Coronary artery (tissue), 2 donors: ENCODE data around the gene FOSB.
"Not testable (repeated sequence)": the region's sequence is repeated elsewhere in the genome, so short reads cannot be mapped to it uniquely, and the experiment has no call there.

ENCODE experiments used
- DNase-seq: peaks from one replicate; pipeline ENCODE4 v3.0.0-alpha.2; 2017; ENCODE audit warnings: low spot score
- H3K27ac ChIP-seq, 2 donors: fragments of 200-600 bp; sonication (generic); one replicate each; pipeline ENCODE4 v1.5.1; 2016 to 2019
- H3K4me3 ChIP-seq: fragments of 200-600 bp; sonication (generic); 2 replicates; pipeline ENCODE4 v1.5.1; 2016; ENCODE audit warnings: mild to moderate bottlenecking, moderate library complexity
- TF ChIP-seq, protein P1 (sequence below): fragments of 200-600 bp; sonication (generic); IDR thresholded peaks from one replicate; pipeline ENCODE4 v1.5.1; 2019; ENCODE audit warnings: antibody characterized with exemption

Gene FOSB

DNA sequence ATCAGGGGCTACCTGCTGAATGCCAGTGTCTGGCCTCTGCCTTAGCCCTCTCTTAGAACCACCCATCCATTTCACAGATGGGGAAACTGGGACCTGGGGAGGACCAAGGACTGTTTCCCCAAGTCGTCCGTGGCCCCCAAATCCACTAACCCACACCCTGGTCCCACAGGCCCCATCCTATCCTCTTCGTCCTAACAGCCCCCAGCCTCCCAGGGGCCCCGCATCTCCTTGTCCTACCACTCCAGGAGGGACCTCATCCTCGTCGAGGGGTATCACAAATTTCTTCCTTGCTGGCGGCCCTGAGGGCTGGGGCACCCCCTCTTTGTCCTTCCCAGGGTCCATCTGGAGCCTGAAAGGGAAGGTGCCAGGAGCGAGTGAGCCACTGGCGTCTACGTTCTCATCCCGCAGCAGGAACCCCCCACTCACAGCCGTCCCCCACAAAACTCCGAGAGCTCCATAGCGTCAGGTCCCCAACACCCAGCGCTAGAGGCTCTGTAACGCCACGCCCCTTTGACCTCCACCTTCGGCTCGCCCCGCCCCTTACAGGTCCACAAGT is 44.7 kb upstream of the FOSB start:
- H3K27ac ChIP-seq = peak overlapping the region; percentile 84 to 93
- TF ChIP-seq, protein P1, sequence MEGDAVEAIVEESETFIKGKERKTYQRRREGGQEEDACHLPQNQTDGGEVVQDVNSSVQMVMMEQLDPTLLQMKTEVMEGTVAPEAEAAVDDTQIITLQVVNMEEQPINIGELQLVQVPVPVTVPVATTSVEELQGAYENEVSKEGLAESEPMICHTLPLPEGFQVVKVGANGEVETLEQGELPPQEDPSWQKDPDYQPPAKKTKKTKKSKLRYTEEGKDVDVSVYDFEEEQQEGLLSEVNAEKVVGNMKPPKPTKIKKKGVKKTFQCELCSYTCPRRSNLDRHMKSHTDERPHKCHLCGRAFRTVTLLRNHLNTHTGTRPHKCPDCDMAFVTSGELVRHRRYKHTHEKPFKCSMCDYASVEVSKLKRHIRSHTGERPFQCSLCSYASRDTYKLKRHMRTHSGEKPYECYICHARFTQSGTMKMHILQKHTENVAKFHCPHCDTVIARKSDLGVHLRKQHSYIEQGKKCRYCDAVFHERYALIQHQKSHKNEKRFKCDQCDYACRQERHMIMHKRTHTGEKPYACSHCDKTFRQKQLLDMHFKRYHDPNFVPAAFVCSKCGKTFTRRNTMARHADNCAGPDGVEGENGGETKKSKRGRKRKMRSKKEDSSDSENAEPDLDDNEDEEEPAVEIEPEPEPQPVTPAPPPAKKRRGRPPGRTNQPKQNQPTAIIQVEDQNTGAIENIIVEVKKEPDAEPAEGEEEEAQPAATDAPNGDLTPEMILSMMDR = no peak
- DNase-seq = no peak
- H3K4me3 ChIP-seq = peak overlapping the region; percentile 76

DNA sequence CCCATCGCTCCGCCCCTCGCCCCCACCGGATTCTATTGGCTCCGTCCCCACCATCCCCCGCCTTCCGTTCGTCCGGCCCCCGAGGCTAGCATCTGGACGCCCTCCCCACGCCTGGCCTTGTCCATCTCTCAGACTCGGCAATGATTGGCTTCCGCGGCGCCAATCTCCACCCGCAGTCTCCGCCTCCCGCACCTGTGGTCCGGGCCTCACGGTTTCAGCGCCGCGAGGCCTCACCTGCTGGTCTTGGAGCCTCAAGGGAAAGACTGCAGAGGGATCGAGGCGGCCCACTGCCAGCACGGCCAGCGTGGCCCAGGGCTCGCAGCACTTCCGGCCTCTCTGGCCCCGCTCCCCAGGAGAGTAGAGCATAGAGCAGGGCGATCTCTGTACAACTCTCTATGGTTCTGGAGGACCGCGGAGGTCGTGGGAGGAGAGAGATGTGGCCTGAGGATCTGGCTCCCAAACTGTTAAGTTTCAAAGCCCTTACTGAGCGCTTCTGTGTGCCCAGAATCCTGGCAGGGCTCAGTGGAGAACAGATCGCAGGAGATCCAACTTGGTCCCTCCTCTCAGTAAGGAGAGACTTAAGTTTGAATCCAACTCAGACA is 44.1 kb upstream of the FOSB start, which contains the start of gene ERCC1:
Gene ERCC1, minus strand, starts transcription at position 329 of the 602 bp plus-strand sequence. CDS start 543 bp downstream, outside the sequence.
- peak within 1 kb of the TSS; percentile 76 for H3K4me3 ChIP-seq
- H3K27ac ChIP-seq = peak within 1 kb of the TSS; percentile 84 to 93
- TF ChIP-seq, protein P1 = no peak
- peak; percentile 95 for DNase-seq

DNA sequence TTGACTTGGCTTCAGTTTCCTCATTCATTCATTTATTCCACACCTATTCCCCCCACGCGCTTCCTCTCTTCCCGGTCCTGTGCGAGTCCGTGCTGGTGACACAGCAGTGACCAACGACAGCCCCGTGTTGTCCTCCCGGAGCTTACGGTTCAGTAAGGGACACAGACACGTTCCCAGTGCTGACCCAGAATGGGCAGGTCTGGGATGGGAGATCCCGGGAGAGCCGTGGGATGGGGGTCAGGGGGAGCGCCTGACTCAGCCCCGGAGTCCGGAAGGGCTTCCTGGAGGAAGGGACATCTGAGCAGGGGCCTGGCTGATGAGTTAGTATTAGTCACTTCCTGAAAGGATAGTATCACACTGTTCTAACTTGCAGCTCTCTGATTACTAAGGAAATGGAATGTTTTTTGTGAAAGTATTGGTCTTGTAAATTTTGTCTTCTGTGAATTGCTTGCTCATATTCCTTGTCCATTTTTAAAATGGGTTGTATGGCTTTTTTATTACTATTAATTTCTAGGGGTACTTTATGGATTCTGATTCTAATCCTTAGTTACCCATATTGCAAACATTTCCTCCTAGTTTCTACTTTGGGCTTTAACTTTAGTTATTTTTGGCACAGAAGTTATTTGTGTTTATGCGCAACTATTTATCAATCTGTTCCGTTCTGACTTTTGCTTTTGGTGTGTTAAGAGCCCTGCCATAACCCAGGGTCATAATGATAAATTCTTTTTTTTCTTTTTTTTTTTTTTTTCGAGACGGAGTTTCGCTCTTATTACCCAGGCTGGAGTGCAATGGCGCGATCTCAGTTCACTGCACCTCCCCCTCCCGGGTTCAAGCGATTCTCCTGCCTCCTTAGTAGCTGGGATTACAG is 43.4 kb upstream of the FOSB start:
- H3K4me3 ChIP-seq = peak overlapping the region; percentile 76
- H3K27ac ChIP-seq = peak overlapping the region; percentile 84 to 93
- peak; percentile 92 for DNase-seq
- TF ChIP-seq, protein P1 = no peak

DNA sequence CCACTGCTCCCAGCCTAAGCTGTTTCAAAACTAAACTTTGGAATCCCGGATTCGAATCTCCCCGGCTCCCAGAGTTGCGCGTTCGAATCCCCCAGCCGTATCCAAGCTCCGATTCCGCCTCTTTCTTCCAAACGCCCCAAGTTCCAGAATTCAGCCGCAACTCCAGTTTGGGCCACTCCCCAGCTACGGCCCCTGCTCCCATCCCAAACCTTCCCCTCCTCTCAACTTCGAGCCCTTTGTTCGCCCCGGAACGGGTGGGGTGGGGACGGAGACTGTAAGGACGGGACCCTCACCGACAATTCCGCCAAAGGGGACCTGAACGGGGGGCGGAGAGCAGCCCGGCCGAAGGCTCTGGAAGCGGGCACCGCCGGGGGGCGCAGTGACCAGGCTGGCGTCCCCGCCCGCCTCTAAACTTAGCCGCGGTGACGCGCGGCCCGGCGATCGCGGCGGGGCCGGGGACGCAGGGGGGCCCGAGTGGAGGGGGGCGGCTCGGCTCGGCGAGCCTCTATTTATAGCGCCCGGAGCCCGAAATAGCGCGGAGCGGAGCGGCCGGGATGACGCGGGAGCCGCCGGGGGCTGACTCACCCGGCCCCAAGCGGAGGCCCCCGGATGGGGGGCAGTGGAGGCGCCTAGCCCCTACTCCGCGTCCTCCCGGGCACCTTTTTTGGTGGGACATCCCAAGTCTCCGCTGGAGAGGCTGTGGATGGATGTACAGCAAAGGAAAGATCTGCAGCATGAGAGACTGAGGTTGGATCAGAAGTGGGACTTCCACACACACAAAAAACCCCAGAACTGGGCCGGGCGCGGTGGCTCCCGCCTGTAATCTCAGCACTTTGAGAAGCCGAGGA is 39.2 kb upstream of the FOSB start:
- DNase-seq = peak; percentile 92
- Histone ChIP-seq H3K4me3 (peak overlapping the region; percentile 64), H3K27ac (peak overlapping the region; percentile 87 to 96)
- TF ChIP-seq, protein P1 = no peak

DNA sequence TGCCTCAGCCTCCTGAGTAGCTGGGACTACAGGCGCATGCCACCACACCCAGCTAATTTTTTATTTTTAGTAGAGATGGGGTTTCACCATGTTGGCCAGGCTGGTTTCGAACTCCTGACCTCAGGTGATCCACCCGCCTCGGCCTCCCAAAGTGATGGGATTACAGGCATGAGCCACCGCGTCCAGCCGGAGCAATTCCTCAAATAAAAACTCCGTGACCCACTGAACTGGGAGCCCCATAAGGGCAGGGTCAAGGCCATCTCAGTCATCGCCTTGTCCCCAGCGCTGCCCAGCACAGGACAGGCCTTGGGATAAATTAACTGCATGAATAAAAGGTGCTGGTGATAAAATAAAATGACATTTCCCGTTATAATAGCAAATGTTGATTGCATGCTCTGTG is 37.9 kb upstream of the FOSB start:
- not testable (repeated sequence) for DNase-seq, H3K4me3 ChIP-seq
- peak overlapping the region; percentile 87 to 96 for H3K27ac ChIP-seq

DNA sequence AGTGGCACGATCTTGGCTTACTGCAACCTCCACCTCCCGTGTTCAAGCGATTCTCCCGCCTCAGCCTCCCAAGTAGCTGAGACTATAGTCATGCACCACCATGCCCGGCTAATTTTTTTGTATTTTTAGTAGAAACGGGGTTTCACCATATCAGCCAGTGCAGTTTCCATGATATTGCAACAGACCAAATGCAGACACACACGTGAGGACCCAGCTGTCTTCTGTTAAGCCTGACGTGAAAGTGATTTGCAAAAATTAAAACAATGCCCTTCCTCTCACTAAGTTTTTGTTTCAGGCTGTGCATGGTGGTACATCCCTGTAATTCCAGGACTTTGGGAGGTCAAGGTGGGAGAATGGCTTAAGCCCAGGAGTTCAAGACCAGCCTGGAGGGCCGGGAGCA is 36.8 kb upstream of the FOSB start:
- H3K27ac ChIP-seq, H3K4me3 ChIP-seq, DNase-seq: not testable (repeated sequence)

DNA sequence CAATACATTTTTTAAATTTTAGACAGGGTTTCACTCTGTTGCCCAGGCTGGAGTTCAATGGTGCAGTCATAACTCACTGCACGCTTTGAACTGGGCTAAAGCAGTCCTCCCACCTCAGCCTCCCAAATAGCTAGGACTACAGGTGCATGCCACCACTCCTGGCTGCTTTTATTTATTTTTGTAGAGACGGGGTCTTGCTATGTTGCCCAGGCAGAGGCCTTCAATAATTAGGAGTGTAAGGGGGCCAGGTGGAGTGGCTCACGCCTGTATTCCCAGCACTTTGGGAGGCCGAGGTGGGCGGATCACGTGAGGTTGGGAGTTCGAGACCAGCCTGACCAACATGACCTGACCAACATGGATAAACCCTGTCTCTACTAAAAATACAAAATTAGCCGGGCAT is 35.3 kb upstream of the FOSB start:
- not testable (repeated sequence) for H3K4me3 ChIP-seq, DNase-seq, H3K27ac ChIP-seq

DNA sequence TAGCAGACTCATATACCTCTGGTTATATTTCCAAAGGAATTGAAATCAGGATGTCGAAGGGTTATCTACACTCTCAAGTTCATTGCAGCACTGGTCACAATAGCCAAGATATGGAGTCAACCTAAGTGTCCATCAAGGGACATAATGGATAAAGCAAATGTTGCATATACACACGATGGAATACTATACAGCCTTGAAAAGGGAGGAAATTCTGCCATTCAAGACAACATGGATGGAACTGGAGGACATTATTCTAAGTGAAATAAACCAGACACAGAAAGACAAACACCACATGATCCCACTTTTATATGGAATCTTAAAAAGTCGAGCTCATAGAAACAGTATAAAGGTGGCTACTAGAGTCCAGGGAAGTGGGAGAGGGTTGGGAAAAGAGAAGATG is 30.5 kb upstream of the FOSB start:
- no peak for DNase-seq
- TF ChIP-seq, protein P1 = no peak

More for the DNA sequence above, 30.5 kb upstream of the FOSB start:
- no peak overlapping the region for H3K4me3 ChIP-seq
- H3K27ac ChIP-seq = no peak overlapping the region
